ENCODE measurements around the gene ANKRD34A. TPM values are rescaled to one million over a fixed set of nuclear protein-coding genes. Genes with fewer than 3 reads are reported as not detected.

The ANKRD34A gene
- polyA plus RNA-seq, 6 donors from 2014 or later = 0.15 to 0.27 TPM; not detected in 4

- DNase-seq (no peak), ATAC-seq (ENCODE audit: low read depth in 2 of 2) (no peak)
- Mint-ChIP-seq H3K4me3 (peak overlapping the region; percentile 87 to 100 (median 98)), H3K27ac (peak overlapping the region; percentile 82 to 99 (median 94)), H3K4me1 (peaks cover 70 to 80% (median 76%) of the 10 kb centered on the region in 3 donors), H3K9me3 (no peaks in the 10 kb centered on the region), H3K36me3 (peaks cover 41 to 44% of the 10 kb centered on the region in 2 donors), H3K27me3 (no peaks in the 10 kb centered on the region)
Measured at GRCh38 chr1:145995148-145995881, 30.9 kb upstream of the ANKRD34A start.

DNA sequence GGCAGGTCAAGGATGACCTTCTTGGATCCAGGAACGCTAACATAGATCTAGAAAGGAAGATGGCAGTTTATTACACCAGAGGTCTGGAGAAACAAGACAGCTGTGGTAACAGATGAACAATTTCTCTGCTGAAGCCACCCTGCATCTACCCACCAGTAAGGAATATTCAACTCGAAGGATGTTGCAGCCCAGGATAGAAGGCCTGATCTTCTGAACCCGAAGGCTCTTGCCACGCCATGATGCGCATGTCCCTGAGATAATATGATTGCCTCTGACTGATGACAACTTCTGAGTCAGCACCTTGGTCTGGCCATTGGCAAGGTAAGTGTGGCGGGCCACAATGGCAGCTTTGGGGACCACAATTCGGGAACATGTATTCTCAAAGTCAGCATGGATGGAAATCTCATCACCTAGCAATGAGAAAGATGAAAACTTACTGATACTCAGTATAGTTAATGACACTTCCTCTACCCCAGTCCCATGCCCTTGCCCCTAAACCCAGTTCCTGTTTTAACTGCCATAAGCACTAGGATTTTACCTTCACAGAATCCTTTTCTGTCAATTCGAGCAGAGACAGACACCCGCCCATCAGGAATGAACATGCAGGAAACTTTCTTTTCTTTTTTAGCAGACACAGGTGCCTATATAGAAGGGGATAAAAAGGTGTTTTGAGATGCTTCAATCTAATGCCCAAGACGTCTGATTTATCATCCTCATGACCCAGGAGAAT is 30.2 kb upstream of the ANKRD34A start:
- Mint-ChIP-seq H3K36me3 (peaks cover 41 to 44% of the 10 kb centered on the region in 2 donors), H3K4me3 (peak overlapping the region; percentile 87 to 100 (median 98)), H3K4me1 (peaks cover 67 to 77% (median 75%) of the 10 kb centered on the region in 3 donors), H3K27me3 (no peaks in the 10 kb centered on the region), H3K9me3 (no peaks in the 10 kb centered on the region), H3K27ac (peak overlapping the region; percentile 82 to 99 (median 94))
- ATAC-seq (ENCODE audit: low read depth in 2 of 2) (no peak), DNase-seq (no peak)

DNA sequence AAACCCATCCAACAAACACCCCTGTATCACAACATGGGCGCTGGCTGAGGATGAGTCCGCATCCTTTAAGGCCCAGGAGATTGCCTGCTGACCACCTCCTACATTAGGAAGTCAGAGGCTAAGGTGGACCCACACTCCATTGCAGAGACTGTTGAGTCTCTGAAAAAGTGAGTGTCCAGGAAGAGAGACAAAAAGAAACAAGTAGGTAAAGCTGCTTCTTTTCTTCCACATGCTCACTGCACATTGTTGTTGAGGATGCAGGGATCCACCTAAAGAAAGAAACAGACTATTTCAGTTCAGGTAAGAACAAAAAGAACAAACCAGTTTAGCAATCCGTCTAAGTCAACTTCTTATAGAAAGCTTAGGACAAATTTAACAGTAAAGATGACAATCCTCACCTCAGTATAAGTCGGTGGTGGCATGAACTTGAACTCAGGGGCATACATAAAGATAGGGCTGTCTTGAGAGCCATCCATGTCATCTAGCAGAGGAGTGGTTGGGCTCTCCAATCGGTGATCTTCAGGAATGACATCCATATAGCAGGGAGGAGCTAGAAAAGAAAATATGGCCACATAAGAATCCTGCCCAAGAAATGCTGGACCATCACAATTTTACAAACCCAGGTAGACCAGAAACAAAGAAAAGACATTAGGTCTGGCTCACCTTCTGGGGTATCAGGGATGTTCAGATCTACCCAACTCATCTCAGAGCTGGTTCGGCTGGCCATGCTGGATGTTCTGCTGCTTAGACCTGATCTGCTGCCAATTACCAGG is 29.4 kb upstream of the ANKRD34A start:
- Mint-ChIP-seq H3K4me3 (peak overlapping the region; percentile 87 to 100 (median 98)), H3K4me1 (peaks cover 63 to 76% (median 73%) of the 10 kb centered on the region in 3 donors), H3K36me3 (peaks cover 41 to 44% of the 10 kb centered on the region in 2 donors), H3K27ac (peak overlapping the region; percentile 17 to 94 (median 78)), H3K9me3 (no peaks in the 10 kb centered on the region), H3K27me3 (no peaks in the 10 kb centered on the region)
- ATAC-seq (ENCODE audit: low read depth in 2 of 2) = no peak
- no peak for DNase-seq

DNA sequence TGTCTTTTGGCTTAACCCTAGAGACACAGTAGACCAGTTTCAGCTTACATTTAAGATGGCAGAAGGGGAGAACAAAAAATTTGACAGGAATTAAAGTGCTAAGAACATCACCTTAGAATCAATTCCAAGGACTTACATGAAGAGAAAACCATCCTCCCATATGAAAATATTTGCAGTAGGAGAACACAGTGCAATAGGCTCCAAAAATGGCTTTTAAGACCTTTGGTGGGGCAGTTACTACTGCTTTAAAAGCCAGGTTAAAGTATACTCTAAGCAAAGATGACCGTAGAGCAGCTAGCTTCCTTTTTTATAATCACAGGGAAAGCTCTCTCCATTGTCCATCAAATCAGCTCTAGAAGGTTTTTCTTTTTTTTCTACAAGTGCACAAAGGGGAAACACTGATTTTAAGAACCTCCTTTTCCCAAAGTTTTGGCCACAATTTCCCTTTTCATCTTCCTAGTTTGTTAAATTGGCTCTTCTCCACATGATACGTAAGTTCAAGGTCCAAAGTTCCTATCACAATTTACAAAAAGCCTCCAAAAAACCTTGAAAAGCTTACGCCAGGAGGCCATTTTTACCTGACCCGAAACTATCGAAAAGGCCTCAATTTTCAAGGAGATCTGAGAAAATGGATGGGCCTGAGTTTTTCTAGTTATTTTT is 28.7 kb upstream of the ANKRD34A start:
- no peaks in the 10 kb centered on the region for H3K27me3 Mint-ChIP-seq
- peaks cover 63 to 75% (median 73%) of the 10 kb centered on the region in 3 donors for H3K4me1 Mint-ChIP-seq
- peaks cover 41 to 44% of the 10 kb centered on the region in 2 donors for H3K36me3 Mint-ChIP-seq
- H3K9me3 Mint-ChIP-seq = no peaks in the 10 kb centered on the region
- ATAC-seq (ENCODE audit: low read depth in 2 of 2) = no peak
- H3K27ac Mint-ChIP-seq = peak overlapping the region; percentile 21 to 94 (median 73)
- DNase-seq = no peak
- peak overlapping the region; percentile 87 to 100 (median 98) for H3K4me3 Mint-ChIP-seq

DNA sequence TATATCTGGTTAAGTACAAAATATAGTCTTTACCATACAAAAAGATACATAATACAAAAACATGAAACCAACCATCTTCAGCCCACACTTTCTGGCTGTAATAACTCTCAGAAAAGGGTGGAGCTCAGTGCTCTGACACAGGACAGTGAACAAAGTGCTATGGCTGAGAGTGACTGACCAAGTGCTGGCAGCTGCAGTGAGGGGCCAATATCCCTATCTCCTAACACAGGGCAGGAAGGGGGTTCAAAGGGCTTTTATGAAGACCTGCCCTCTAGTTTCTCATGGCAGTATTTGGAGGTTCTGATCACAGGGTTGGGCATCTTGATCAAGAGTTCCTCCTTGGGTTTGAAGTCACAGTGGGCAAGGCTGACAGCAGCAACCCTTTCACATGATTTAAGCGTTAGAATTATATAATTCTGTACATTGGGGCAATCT is 28.1 kb upstream of the ANKRD34A start:
- ATAC-seq (ENCODE audit: low read depth in 2 of 2) (no peak), DNase-seq (no peak)
- Mint-ChIP-seq H3K36me3 (peaks cover 41 to 44% of the 10 kb centered on the region in 2 donors), H3K4me3 (peak overlapping the region; percentile 87 to 100 (median 98)), H3K9me3 (no peaks in the 10 kb centered on the region), H3K4me1 (peaks cover 63 to 74% (median 73%) of the 10 kb centered on the region in 3 donors), H3K27ac (peak overlapping the region in 4 of 6 donors; percentile 61 to 94 (median 73)), H3K27me3 (no peaks in the 10 kb centered on the region)

- no peaks in the 10 kb centered on the region for H3K27me3 Mint-ChIP-seq
- ATAC-seq (ENCODE audit: low read depth in 2 of 2) = no peak
- H3K4me1 Mint-ChIP-seq = peaks cover 58 to 72% (median 69%) of the 10 kb centered on the region in 3 donors
- peak overlapping the region; percentile 87 to 100 (median 98) for H3K4me3 Mint-ChIP-seq
- H3K27ac Mint-ChIP-seq = peak overlapping the region; percentile 61 to 94 (median 74)
- DNase-seq = no peak
- H3K9me3 Mint-ChIP-seq = no peaks in the 10 kb centered on the region
- peaks cover 41 to 44% of the 10 kb centered on the region in 2 donors for H3K36me3 Mint-ChIP-seq
Measured at GRCh38 chr1:145991735-145992412, 27.5 kb upstream of the ANKRD34A start.

DNA sequence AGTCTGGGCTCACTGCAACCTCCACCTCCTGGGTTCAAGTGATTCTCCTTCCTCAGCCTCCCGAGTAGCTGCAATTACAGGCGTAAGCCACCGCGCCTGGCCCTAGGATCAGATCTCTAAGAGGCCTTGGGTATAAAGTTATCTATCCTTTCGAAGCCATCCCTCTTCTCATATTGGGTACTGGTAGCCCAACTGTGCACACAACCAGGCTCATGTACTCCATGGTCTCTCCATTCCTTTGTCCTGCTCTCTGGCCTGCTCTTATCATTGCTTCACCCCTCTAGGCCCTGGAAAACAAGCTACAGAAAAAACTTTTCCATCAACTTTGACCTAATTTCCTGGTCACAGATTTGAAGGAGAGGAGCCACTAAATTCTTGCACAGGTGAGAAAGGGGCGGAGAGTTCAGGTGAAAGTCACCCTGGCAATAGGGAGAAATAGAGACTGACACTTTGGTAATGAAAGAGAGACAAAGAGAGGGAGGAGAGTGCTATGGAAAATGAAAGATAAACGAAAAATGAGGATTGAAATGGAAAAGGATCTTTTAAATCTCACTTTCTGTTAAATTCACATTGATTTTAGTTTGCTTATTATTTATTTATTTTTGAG is 26.0 kb upstream of the ANKRD34A start:
- H3K9me3 Mint-ChIP-seq = no peaks in the 10 kb centered on the region
- H3K27me3 Mint-ChIP-seq = no peaks in the 10 kb centered on the region
- H3K27ac Mint-ChIP-seq = peak overlapping the region in 4 of 6 donors; percentile 47 to 91 (median 76)
- peaks cover 29 to 31% of the 10 kb centered on the region in 2 donors for H3K36me3 Mint-ChIP-seq
- H3K4me3 Mint-ChIP-seq = peak overlapping the region in 4 of 8 donors; percentile 1 to 93 (median 40)
- DNase-seq (no peak), ATAC-seq (ENCODE audit: low read depth in 2 of 2) (no peak)
- peaks cover 61 to 79% (median 79%) of the 10 kb centered on the region in 3 donors for H3K4me1 Mint-ChIP-seq

DNA sequence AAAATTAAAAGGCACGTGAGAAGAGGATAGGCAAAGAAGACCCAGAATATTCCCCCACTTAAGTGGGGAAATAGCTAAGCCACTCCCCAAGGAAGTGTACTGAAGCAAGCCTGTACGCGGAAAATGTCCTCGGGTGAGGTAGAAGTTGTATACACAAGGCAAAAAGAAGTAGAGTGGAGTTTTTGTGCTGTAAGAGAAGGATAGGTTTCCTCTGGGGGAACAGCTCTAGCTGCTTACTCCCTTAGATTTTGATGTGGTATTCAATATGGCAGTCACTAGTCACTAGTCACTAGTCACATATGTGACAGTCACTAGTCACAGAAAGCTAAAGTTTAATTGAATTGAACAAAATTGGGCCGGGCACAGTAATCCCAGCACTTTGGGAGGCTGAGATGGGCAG is 24.4 kb upstream of the ANKRD34A start:
- no peaks in the 10 kb centered on the region for H3K9me3 Mint-ChIP-seq
- H3K27ac Mint-ChIP-seq = peak overlapping the region in 4 of 6 donors; percentile 33 to 70 (median 46)
- DNase-seq (no peak), ATAC-seq (ENCODE audit: low read depth in 2 of 2) (peak; percentile 11 to 22)
- H3K27me3 Mint-ChIP-seq = no peaks in the 10 kb centered on the region
- H3K36me3 Mint-ChIP-seq = peaks cover 13 to 15% of the 10 kb centered on the region in 2 donors
- H3K4me1 Mint-ChIP-seq = peaks cover 66 to 83% (median 81%) of the 10 kb centered on the region in 3 donors
- H3K4me3 Mint-ChIP-seq = peak overlapping the region in 3 of 8 donors; percentile 1 to 23 (median 1)

DNA sequence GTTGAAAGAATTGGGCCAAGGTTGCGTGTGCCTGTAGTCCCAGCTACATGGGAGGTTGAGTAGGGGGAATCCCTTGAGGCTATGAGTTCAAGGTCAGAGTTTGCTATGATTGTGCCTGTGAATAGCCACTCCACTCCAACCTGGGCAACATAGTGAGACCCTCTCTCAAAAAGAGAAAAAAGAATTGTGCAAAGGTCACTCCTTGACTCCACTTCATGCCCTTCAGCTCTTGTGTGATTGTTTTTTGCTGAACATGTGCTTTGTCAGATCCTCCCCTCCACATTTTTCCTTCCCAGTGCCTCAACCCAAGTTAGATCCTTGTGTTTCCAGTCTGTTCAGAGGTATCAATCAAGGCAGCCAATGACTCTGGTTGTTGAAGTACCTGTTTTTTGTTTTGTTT is 23.6 kb upstream of the ANKRD34A start:
- Mint-ChIP-seq H3K27ac (peak overlapping the region in 3 of 6 donors; percentile 53 to 82 (median 79)), H3K4me1 (peaks cover 66 to 76% (median 75%) of the 10 kb centered on the region in 3 donors), H3K27me3 (no peaks in the 10 kb centered on the region), H3K36me3 (peaks cover 5 to 6% of the 10 kb centered on the region in 2 donors), H3K4me3 (peak overlapping the region in 3 of 8 donors; percentile 9 to 50 (median 23)), H3K9me3 (no peaks in the 10 kb centered on the region)
- ATAC-seq (ENCODE audit: low read depth in 2 of 2) (no peak), DNase-seq (no peak)

DNA sequence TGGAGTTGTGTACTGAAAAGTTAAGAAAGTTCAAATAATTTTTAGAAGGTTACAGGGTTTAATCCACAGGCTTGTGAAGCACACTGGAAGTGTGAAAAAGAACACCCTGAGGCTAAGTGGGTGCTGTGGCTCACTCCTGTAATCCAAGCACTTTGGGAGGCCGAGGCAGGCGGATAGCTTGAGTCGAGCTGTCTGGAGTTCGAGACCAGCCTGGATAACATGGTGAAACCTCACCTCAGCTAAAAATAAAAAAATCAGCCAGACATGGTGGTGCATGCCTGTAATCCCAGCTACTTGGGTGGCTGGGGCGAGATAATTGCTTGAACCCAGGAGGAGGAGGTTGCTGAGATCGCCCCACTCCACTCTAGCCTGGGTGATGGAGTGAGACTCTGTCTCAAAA is 22.2 kb upstream of the ANKRD34A start:
- Mint-ChIP-seq H3K9me3 (no peaks in the 10 kb centered on the region), H3K4me3 (no peak overlapping the region)
- ATAC-seq (ENCODE audit: low read depth in 2 of 2) = no peak

DNA sequence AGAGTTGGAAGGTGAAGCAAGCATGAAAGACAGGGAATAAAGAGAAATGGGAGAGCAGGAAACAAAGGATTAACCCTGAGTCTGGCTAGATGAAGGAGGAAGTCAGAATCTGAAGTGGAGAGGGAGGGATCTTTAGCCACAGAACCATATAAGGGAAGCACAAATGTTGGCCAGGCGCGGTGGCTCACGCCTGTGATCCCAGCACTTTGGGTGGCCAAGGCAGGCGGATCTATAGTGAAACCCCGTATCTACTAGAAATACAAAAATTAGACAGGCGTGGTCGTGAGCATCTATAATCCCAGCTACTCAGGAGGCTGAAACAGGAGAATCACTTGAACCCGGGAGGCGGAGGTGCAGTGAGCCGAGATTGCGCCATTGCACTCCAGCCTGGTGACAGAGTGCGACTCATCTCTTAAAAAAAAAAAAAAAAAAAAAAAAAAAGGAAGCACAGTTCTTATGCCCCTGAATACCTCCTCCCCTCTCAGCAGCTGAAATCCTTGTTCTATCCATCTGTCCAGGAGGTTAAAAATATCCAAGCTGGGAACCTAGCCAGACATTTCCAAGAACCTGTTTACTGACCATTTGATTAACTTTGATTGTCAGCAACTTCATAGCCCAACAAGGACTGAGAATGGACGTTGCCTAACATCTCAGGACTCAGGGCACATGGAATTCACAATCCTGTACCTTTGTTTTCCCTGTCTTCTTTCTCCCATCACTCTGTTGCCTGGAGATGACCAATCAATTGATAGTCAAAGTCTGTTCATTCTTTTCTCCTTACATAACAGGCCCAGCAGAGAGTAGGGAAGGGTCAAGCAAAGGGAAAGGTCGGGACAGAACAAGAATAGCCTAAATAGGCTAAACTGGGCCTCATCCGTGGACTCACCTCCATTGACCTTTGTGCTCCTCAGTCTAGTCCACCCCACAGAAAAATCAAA is 21.4 kb upstream of the ANKRD34A start:
- ATAC-seq (ENCODE audit: low read depth in 2 of 2) = no peak
- Mint-ChIP-seq H3K9me3 (no peaks in the 10 kb centered on the region), H3K4me1 (peaks cover 53 to 67% (median 55%) of the 10 kb centered on the region in 3 donors), H3K36me3 (no peaks in the 10 kb centered on the region), H3K27ac (peak overlapping the region in 5 of 6 donors; percentile 50 to 83 (median 76)), H3K27me3 (no peaks in the 10 kb centered on the region), H3K4me3 (peak overlapping the region in 7 of 8 donors; percentile 31 to 60 (median 53))
- no peak for DNase-seq

More for the DNA sequence above, 22.2 kb upstream of the ANKRD34A start:
- H3K36me3 Mint-ChIP-seq = no peaks in the 10 kb centered on the region
- DNase-seq = no peak
- H3K27ac Mint-ChIP-seq = peak overlapping the region in 3 of 6 donors; percentile 29 to 82 (median 50)
- H3K27me3 Mint-ChIP-seq = no peaks in the 10 kb centered on the region
- H3K4me1 Mint-ChIP-seq = peaks cover 61 to 66% (median 62%) of the 10 kb centered on the region in 3 donors
